A673 (cell line): Measurements from ENCODE around the gene BSG. TPM values are rescaled to one million over a fixed set of nuclear protein-coding genes. Genes with fewer than 3 reads are reported as not detected.
"Not testable (repeated sequence)": the region's sequence is repeated elsewhere in the genome, so short reads cannot be mapped to it uniquely, and the experiment has no call there.

Experiments
- BruUV-seq: library from RNA; stranded (reverse); fragments of 400-500 nt; replicated peaks from 2 replicates; lab custom pipeline; 2021; lab: Mats Ljungman, UMichigan
- CTCF ChIA-PET: fragments of 300-600 bp; sonication (Branson Sonifier 250); formaldehyde crosslinking; loops from one replicate; lab custom pipeline; 2022; ENCODE audit warnings: antibody characterized with exemption; lab: Charles Lee
- POLR2A ChIA-PET: fragments of 300-600 bp; sonication (Branson Sonifier 250); formaldehyde crosslinking; loops from one replicate; lab custom pipeline; 2022; ENCODE audit warnings: antibody characterized with exemption; ENCODE audit not compliant: low non-redundant PET; lab: Charles Lee
- DNase-seq: peaks from one replicate; pipeline ENCODE4 v3.0.0-alpha.2; 2015; ENCODE audit warnings: low spot score
- H3K27ac ChIP-seq: fragments of 200-600 bp; sonication (generic); 2 replicates; pipeline ENCODE4 v1.5.1; 2016; ENCODE audit warnings: mixed run types, low read depth, mild to moderate bottlenecking, mixed read lengths, antibody characterized with exemption, low read length; ENCODE audit not compliant: poor library complexity, severe bottlenecking
- H3K27me3 ChIP-seq: fragments of 200-600 bp; sonication (generic); replicated peaks from 2 replicates; pipeline ENCODE4 v1.6.1; 2017; ENCODE audit warnings: mixed run types, low read depth, mild to moderate bottlenecking, mixed read lengths, antibody characterized with exemption, low read length; ENCODE audit not compliant: insufficient read depth, poor library complexity
- H3K36me3 ChIP-seq: fragments of 200-600 bp; sonication (generic); 2 replicates; pipeline ENCODE4 v1.6.1; 2016; ENCODE audit warnings: mixed run types, mild to moderate bottlenecking, mixed read lengths, antibody characterized with exemption, low read length; ENCODE audit not compliant: insufficient read depth, poor library complexity, severe bottlenecking
- H3K4me1 ChIP-seq: fragments of 200-600 bp; sonication (generic); 2 replicates; pipeline ENCODE4 v1.6.1; 2017; ENCODE audit warnings: mixed run types, mild to moderate bottlenecking, mixed read lengths, antibody characterized with exemption, low read length; ENCODE audit not compliant: insufficient read depth, poor library complexity, severe bottlenecking
- H3K4me3 ChIP-seq: fragments of 200-600 bp; sonication (generic); 2 replicates; pipeline ENCODE4 v1.5.1; 2016; ENCODE audit warnings: low read depth, mixed run types, mild to moderate bottlenecking, mixed read lengths, low read length; ENCODE audit not compliant: poor library complexity, severe bottlenecking
- H3K9me3 ChIP-seq: fragments of 200-600 bp; sonication (generic); 2 replicates; pipeline ENCODE4 v1.6.1; 2016; ENCODE audit warnings: mixed run types, low read depth, mild to moderate bottlenecking, mixed read lengths, antibody characterized with exemption, low read length; ENCODE audit not compliant: poor library complexity, severe bottlenecking
- EZH2 ChIP-seq: fragments of 200-600 bp; sonication (generic); IDR thresholded peaks from 2 replicates; pipeline ENCODE4 v1.6.1; 2017; ENCODE audit warnings: borderline replicate concordance, low read depth, mild to moderate bottlenecking, mixed read lengths, antibody characterized with exemption, low read length; ENCODE audit not compliant: poor library complexity, severe bottlenecking
- intact Hi-C: fragments of 100-400 bp; cut with micrococcal nuclease; formaldehyde crosslinking; loops from one replicate; pipeline ENCODE4 v1.10.0; 2022; ENCODE audit not compliant: unreplicated experiment
- total RNA-seq: library from RNA; stranded (reverse); gene quantifications from 2 replicates; pipeline ENCODE4 v1.2.3, GENCODE V29; 2021
- TF ChIP-seq, protein P1 (sequence below): fragments of 300-800, 200-600 bp; sonication (generic); conservative IDR thresholded peaks from 2 replicates; pipeline ENCODE4 v1.5.1; 2017; ENCODE audit warnings: low read depth, mild to moderate bottlenecking, antibody characterized with exemption, low read length, moderate library complexity, mixed read lengths

BSG gene
- total RNA-seq, 1 experiment from 2014 or later: 865 TPM

GRCh38 chr19:628168-628567, 55.8 kb downstream of the BSG start:
- Histone ChIP-seq H3K9me3 (no peaks in the 10 kb centered on the region), H3K27ac (no peak overlapping the region), H3K27me3 (no peaks in the 10 kb centered on the region), H3K4me1 (no peaks in the 10 kb centered on the region), H3K4me3 (no peak overlapping the region), H3K36me3 (peaks cover 45% of the 10 kb centered on the region)
- TF ChIP-seq, protein P1, sequence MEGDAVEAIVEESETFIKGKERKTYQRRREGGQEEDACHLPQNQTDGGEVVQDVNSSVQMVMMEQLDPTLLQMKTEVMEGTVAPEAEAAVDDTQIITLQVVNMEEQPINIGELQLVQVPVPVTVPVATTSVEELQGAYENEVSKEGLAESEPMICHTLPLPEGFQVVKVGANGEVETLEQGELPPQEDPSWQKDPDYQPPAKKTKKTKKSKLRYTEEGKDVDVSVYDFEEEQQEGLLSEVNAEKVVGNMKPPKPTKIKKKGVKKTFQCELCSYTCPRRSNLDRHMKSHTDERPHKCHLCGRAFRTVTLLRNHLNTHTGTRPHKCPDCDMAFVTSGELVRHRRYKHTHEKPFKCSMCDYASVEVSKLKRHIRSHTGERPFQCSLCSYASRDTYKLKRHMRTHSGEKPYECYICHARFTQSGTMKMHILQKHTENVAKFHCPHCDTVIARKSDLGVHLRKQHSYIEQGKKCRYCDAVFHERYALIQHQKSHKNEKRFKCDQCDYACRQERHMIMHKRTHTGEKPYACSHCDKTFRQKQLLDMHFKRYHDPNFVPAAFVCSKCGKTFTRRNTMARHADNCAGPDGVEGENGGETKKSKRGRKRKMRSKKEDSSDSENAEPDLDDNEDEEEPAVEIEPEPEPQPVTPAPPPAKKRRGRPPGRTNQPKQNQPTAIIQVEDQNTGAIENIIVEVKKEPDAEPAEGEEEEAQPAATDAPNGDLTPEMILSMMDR: peak; percentile 77
- TF ChIP-seq EZH2: no peak
- ChIA-PET POLR2A (no interaction called here), CTCF (no interaction called here)
- DNase-seq: peak; percentile 40
- intact Hi-C loops: loop anchor here (5.0 kb wide), 1 partner anchor 41 kb away; the partner anchor contains the start of gene HCN2
- no TSS peak for BruUV-seq

DNA sequence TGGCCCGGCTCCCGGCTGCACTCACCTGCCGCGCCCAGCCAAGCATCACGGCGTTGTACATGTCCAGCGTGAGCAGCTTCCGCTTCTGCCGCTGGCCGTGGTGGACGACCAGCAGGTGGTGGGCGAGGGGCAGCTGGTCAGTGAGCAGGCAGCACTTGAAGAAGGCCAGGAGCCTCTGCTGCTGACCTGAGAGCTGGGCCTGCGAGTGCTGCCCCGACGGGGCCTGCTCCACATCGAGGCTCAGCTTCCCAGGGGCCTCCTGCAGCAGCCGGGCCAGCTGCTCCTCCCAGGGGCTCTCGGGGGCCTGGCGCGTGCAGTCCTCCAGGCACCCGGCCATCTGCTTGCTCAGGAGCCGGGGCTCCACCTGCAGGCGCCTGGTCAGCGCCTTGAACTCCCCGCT, 57.1 kb downstream of the BSG start:
- DNase-seq, H3K9me3 ChIP-seq, POLR2A ChIA-PET, H3K27me3 ChIP-seq, H3K27ac ChIP-seq, CTCF ChIA-PET, H3K4me1 ChIP-seq, H3K4me3 ChIP-seq, BruUV-seq: not testable (repeated sequence)
- intact Hi-C loops: loop anchor here (5.0 kb wide), 1 partner anchor 42 kb away; the partner anchor contains the start of gene HCN2
- H3K36me3 ChIP-seq: peaks cover 38% of the 10 kb centered on the region

DNA sequence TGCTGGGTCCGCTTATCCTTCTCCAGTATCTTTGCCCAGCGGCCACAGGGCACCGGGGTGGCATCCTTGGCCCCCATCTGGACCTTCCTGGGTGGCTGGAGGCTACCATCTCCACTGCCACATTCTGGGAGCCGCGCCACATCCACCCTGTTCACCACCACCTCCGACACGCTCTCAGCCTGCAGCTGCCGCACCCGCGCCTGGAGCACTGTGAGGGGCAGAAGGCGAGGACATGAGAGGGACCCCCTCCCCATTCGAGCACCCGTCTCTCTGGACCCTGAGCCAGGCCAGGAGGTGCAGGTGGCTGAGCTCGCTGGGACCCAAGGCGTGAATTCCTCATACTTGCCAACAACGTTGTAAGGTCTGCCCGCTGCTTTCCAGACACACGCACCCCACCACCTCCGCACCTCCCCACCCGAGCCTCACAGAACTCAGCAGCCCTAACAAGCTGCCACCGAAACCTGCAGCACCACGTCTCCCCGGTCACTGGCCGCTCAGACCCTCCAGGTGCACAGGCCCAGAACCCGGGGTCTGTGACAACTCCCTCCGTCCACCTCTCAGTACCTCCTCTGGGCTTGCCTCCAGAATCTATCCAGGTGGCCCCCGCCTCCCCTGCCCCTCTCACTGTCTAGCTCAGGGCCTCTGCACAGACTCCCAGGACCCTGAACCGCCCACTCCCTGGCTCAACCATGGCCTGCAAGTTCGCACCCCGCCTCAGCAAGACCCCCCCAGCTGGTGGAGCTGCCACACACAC, 57.7 kb downstream of the BSG start:
- Histone ChIP-seq H3K9me3 (no peaks in the 10 kb centered on the region), H3K4me1 (no peaks in the 10 kb centered on the region), H3K36me3 (peaks cover 33% of the 10 kb centered on the region), H3K4me3 (no peak overlapping the region), H3K27ac (no peak overlapping the region), H3K27me3 (no peaks in the 10 kb centered on the region)
- intact Hi-C loops: loop anchor here (5.0 kb wide), 1 partner anchor 43 kb away; the partner anchor contains the start of gene HCN2
- POLR2A ChIA-PET: no interaction called here
- no TSS peak for BruUV-seq
- CTCF ChIA-PET: no interaction called here
- DNase-seq: no peak
- TF ChIP-seq EZH2: no peak
- TF ChIP-seq, protein P1: no peak
